Muscle layer of duodenum (tissue), 2 donors: ENCODE measurements around the gene FAM124A.

Experiments used
- H3K27ac ChIP-seq: one replicate; pipeline ENCODE4 v1.7.0; 2013; ENCODE audit warnings: mild to moderate bottlenecking, low read length
- H3K27me3 ChIP-seq: one replicate; pipeline ENCODE4 v1.7.0; 2013; ENCODE audit warnings: low read depth, mild to moderate bottlenecking, control low read depth, low read length
- H3K36me3 ChIP-seq, 2 donors: one replicate each; pipeline ENCODE4 v1.7.0; 2013; ENCODE audit warnings: low read length in 2 of 2, control low read depth in 1 of 2, mild to moderate bottlenecking in 1 of 2; ENCODE audit not compliant: insufficient read depth in 2 of 2, control insufficient read depth in 1 of 2
- H3K4me1 ChIP-seq, 2 donors: one replicate each; pipeline ENCODE4 v1.7.0; 2013; ENCODE audit warnings: low read length in 2 of 2, mild to moderate bottlenecking in 2 of 2, control low read depth in 1 of 2, moderate library complexity in 1 of 2; ENCODE audit not compliant: insufficient read depth in 2 of 2, control insufficient read depth in 1 of 2
- H3K4me3 ChIP-seq, 2 donors: one replicate each; pipeline ENCODE4 v1.7.0; 2013; ENCODE audit warnings: low read length in 2 of 2, low read depth in 1 of 2, mild to moderate bottlenecking in 1 of 2
- H3K9me3 ChIP-seq, 2 donors: one replicate each; pipeline ENCODE4 v1.7.0; 2013; ENCODE audit warnings: low read length in 2 of 2, control low read depth in 1 of 2, mild to moderate bottlenecking in 1 of 2; ENCODE audit not compliant: control insufficient read depth in 1 of 2
- donor health status: healthy.

The FAM124A gene

DNA sequence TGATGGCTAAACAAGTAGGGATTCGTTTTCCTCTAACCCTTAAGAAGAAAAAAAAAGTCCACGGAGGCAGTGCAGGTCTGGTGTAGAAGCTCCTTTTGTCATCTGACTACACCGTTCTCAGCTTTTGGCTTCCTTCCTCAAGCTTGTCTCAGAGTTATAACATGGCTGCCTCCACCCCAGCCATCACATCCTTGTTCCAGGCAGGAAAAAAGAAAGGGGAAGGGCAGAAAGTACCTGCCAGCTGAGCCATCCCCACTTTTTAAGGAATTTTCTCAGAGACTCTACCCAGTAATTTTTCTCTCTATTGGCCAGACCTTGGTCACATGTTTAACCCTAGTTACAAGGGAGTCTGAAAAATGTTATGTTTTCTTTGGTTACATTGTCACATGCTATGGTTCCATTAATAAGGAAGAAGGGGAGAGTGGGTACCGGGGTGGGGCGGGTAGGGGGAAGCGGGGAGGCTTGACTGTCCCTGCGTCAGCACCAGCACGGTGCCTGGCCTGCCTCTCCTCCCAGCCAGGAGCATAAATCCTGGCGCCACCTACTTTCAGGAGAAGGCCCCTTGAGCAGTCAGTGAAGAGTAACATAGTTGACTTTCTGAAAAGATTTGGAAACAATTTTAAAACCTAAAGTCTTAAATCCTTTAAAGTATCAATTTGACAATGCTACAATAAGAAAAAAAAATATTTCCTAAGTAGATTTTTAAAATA, 11.1 kb downstream of the FAM124A start:
- H3K4me1 ChIP-seq: peaks cover 15 to 31% of the 10 kb centered on the region in 2 donors

DNA sequence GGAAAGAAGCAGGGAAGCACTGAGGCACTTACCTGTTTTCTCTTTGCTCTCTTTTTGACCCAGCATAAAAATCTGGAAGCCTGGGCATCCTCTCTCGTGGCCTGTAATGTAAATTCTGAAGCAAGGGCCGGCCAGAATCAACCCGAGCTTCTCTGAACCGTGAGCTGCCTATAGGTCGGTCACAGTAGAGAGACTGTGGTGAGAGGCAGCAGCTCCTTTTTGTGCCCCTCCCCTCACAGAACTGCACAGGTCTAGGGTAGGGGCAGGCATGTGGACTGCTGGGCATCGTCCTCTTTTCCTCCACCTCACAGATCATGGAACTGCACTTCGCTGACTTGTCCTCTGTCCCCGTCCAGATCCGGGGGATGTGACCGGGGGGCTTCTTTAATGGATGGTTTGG, 12.5 kb downstream of the FAM124A start:
- H3K27me3 ChIP-seq: no peaks in the 10 kb centered on the region
- H3K4me1 ChIP-seq: peaks cover 15 to 18% of the 10 kb centered on the region in 2 donors
- no peak overlapping the region for H3K27ac ChIP-seq
- no peaks in the 10 kb centered on the region for H3K36me3 ChIP-seq
- H3K9me3 ChIP-seq: no peaks in the 10 kb centered on the region
- H3K4me3 ChIP-seq: no peak overlapping the region

More for the DNA sequence above, 11.1 kb downstream of the FAM124A start:
- no peak overlapping the region for H3K27ac ChIP-seq
- no peak overlapping the region for H3K4me3 ChIP-seq
- H3K27me3 ChIP-seq: no peaks in the 10 kb centered on the region
- no peaks in the 10 kb centered on the region for H3K9me3 ChIP-seq
- H3K36me3 ChIP-seq: no peaks in the 10 kb centered on the region

DNA sequence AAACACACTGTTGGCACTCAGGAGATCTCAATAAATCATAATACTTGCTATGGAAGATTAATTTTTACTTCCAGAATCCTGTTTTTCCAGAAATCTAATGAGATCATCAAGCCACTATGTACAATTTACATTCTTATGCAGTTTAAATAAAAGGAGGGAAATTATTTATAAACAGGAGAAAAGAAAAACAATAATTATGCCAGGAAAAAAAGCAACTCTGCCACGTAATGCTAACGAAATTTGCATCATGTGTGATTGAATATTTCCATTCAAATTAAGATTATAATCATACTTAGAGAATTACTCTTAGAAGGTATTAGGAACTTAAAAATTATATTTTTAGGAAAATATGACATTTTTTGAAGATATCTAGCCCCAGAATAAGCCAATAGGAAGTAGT, 13.0 kb downstream of the FAM124A start:
- Histone ChIP-seq H3K27ac (no peak overlapping the region), H3K4me3 (no peak overlapping the region), H3K4me1 (peaks cover 12 to 13% of the 10 kb centered on the region in 2 donors), H3K36me3 (no peaks in the 10 kb centered on the region), H3K27me3 (no peaks in the 10 kb centered on the region), H3K9me3 (no peaks in the 10 kb centered on the region)

DNA sequence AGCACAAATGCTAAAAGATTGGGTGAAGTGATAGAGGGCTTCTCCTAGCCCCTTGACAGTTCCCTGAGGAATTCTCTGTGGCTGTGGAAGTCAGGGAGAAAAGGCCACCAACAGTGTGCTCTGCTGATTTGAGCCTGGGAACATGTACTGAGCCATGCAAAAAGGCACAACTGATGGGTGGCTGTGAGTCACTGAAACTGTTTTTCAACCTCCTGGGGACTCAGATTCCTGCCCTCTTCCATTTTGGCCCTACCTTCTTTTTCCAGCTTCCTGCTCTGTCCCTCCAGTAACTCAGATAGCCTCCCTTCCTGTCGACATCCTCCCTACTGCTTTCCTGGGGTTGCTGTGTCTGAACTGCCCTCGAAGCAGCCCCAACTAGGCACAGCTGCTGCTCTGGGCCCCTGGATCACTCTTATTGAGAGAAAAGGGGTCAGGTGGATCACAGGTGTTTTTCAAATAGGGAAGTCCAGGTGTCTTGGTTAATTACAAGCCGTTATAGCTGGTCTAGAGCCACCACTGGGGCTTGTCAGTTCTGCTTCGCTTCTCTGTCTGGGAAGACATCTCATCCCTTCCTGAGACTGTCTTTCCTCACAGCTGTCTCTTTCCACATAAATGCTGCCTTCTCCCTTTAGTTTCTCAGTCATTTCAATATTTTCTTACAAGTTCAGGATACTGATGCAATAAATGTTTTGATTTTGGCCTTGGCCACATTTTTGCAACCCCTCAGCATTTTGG, 13.7 kb downstream of the FAM124A start:
- H3K4me3 ChIP-seq: no peak overlapping the region
- H3K27ac ChIP-seq: no peak overlapping the region
- no peaks in the 10 kb centered on the region for H3K36me3 ChIP-seq
- H3K27me3 ChIP-seq: no peaks in the 10 kb centered on the region
- no peaks in the 10 kb centered on the region for H3K9me3 ChIP-seq
- H3K4me1 ChIP-seq: peaks cover 7 to 18% of the 10 kb centered on the region in 2 donors

- Histone ChIP-seq H3K36me3 (no peaks in the 10 kb centered on the region), H3K4me3 (no peak overlapping the region), H3K4me1 (peaks cover 4 to 18% of the 10 kb centered on the region in 2 donors), H3K9me3 (no peaks in the 10 kb centered on the region), H3K27me3 (no peaks in the 10 kb centered on the region), H3K27ac (no peak overlapping the region)
Measured at GRCh38 chr13:51236491-51236792, 14.2 kb downstream of the FAM124A start.

- H3K27me3 ChIP-seq: no peaks in the 10 kb centered on the region
- H3K4me3 ChIP-seq: no peak overlapping the region
- no peak overlapping the region for H3K27ac ChIP-seq
- H3K36me3 ChIP-seq: no peaks in the 10 kb centered on the region
- H3K9me3 ChIP-seq: no peaks in the 10 kb centered on the region
- H3K4me1 ChIP-seq: peaks cover 0 to 20% of the 10 kb centered on the region in 2 donors
Measured at GRCh38 chr13:51237386-51237785, 15.2 kb downstream of the FAM124A start.

DNA sequence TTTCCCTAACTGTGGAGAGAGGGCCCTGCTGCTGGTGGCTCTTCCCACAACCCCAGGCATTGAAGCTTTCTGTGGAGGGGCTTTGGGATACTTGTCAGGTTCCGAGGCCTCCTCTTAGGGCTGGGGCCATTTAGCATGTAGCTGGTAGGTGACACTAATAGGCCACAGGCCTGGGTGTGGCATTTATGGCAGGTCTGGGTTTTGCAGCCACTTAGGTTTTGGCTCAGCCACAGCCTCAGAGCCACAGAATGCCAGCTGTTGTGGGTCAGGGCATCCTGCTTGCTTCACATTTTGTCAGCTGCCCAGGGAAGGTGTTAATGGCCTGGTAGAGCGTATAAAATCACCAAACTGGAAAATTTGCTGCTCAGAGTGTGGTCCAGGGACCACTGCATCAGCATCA, 15.7 kb downstream of the FAM124A start:
- Histone ChIP-seq H3K9me3 (no peaks in the 10 kb centered on the region), H3K4me3 (no peak overlapping the region), H3K27me3 (no peaks in the 10 kb centered on the region), H3K4me1 (peaks cover 0 to 25% of the 10 kb centered on the region in 2 donors), H3K27ac (no peak overlapping the region), H3K36me3 (no peaks in the 10 kb centered on the region)

DNA sequence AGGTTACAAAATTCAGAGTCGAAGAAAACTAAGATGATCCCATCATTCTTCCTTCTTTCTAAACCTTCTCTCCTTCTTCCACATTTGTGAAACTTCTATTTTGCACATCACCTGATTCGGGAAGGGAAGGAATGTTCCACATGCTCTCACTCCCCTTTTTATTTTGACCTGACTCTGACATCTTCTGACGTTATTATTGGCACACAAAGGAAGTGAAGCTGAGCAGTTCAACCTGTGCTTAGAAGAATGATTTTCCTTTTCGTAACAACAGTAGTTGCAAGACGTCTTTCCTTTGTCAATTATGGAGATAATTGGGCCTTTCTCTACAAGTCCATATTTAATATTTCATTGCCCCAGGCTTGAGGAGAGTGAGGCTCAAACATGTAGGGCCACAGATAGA, 18.0 kb downstream of the FAM124A start:
- Histone ChIP-seq H3K36me3 (no peaks in the 10 kb centered on the region), H3K9me3 (no peaks in the 10 kb centered on the region), H3K27ac (peak overlapping the region; percentile 64), H3K4me1 (peaks cover 0 to 32% of the 10 kb centered on the region in 2 donors), H3K4me3 (no peak overlapping the region), H3K27me3 (no peaks in the 10 kb centered on the region)

GRCh38 chr13:51240958-51241357, 18.8 kb downstream of the FAM124A start:
- no peak overlapping the region for H3K4me3 ChIP-seq
- H3K9me3 ChIP-seq: no peaks in the 10 kb centered on the region
- H3K36me3 ChIP-seq: no peaks in the 10 kb centered on the region
- H3K27ac ChIP-seq: peak overlapping the region; percentile 64
- no peaks in the 10 kb centered on the region for H3K27me3 ChIP-seq
- H3K4me1 ChIP-seq: peaks cover 0 to 30% of the 10 kb centered on the region in 2 donors

DNA sequence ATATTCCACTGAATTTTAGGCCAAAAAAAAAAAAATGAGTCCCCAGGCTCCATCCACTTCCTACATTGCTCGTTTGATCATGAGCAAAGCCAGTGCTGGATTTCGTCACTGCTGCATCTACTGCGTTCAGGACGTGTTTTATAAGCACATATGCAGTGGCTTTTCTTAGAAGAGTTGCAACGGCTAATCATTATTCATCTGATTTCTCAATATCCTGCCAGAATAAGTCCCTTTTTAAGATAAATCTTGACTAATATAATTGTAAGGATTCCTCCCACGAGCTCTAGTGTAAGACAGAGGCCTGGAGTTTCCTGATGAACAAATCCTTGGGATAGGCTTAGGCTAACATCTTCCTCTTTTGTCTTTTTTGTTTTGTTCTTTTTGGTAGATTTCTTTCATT, 19.5 kb downstream of the FAM124A start:
- Histone ChIP-seq H3K27me3 (no peaks in the 10 kb centered on the region), H3K36me3 (no peaks in the 10 kb centered on the region), H3K4me3 (no peak overlapping the region), H3K9me3 (no peaks in the 10 kb centered on the region), H3K4me1 (peaks cover 0 to 34% of the 10 kb centered on the region in 2 donors), H3K27ac (no peak overlapping the region)

DNA sequence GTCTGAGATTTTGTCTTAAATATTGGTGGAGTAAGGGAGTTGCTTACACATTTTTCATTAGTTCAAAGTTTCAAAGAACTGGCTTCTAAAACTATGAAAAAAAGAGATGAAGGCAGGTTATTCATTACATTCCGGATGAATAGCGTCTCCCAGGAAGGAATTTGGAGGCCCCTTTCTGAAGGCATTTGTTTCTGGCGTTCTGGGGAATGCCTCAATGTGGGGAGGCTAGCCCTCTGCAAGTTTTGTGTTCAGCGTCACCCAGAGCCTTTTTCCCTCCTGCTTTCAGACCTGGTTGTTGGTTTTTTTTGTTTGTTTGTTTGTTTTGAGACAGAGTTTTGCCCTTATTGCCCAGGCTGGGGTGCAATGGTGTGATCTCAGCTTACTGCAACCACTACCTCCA, 21.0 kb downstream of the FAM124A start:
- Histone ChIP-seq H3K27ac (no peak overlapping the region), H3K9me3 (no peaks in the 10 kb centered on the region), H3K4me3 (no peak overlapping the region), H3K4me1 (peaks cover 0 to 43% of the 10 kb centered on the region in 2 donors), H3K27me3 (no peaks in the 10 kb centered on the region), H3K36me3 (no peaks in the 10 kb centered on the region)
